ENCODE results near the gene R3HCC1L. TPM values are rescaled to one million over a fixed set of nuclear protein-coding genes. Genes with fewer than 3 reads are reported as not detected.
"Not testable (repeated sequence)": the region's sequence is repeated elsewhere in the genome, so short reads cannot be mapped to it uniquely, and the experiment has no call there.

The R3HCC1L gene
- polyA plus RNA-seq, 1 donor: 12.4 TPM

DNA sequence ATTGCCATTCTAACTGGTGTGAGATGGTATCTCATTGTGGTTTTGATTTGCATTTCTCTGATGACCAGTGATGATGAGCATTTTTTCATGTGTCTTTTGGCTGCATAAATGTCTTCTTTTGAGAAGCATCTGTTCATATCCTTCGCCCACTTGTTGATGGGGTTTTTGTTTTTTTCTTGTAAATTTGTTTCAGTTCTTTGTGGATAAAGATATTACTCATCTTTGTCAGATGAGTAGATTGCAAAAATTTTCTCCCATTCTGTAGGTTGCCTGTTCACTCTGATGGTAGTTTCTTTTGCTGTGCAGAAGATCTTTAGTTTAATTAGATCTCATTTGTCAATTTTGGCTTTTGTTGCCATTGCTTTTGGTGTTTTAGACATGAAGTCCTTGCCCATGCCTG lies 93.8 kb downstream of the R3HCC1L start:
- not testable (repeated sequence) for DNase-seq (ENCODE audit: low read depth)

DNA sequence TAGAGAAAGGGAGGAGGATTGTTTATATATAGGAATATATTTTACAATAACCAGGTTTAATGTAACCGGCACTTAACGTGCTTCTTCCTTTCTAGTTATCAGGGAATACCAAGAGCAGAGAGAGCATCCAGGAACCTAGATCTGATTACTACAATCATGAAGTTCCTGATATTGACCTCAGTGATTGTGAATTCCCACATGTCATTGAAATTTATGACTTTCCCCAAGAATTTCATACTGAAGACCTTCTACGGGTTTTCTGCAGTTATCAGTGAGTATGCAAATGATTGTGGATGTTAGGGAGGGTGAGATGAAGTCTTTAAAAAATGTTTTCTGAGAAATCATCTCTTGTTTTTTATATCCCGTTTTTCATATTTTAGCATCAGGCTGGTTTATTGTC lies 97.0 kb downstream of the R3HCC1L start:
- no peak for DNase-seq (ENCODE audit: low read depth)

DNA sequence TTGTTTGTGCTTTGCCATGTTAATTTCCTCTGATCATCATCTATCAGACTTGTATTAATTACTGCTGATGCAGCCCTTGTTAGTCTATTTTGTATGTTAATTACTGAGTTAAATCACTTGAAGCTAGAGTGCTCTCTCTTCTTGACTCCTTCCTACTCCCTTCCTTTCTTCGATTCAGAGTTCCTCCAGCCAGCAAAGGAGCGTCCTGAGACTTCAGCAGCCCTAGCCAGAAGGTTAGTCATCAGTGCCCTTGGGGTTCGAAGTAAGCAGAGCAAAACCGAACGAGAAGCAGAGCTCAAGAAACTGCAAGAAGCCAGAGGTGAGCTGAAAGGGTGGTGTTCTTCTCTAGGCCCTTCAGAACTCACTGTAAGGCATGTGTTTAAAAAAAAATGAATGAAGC lies 101.4 kb downstream of the R3HCC1L start:
- no peak for DNase-seq (ENCODE audit: low read depth)

DNA sequence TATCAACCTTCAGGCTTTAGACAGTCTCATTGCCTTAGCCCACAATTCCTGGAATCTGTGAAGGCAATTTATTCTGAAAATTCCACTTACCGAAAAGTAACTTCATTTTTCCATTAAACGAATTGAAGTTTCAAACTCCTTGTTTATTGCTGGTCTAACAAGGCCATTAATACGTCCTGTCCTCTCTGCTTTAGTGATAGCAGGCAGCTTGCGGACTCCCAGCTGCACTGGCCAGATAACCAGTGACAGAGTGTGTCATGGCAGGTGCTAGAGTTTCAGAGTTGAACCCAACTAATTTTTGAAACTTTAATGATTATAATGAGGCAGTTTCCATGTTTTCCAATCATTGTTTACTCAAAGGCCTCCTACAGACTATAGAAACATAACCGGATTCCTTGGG lies 102.4 kb downstream of the R3HCC1L start:
- no peak for DNase-seq (ENCODE audit: low read depth)

DNA sequence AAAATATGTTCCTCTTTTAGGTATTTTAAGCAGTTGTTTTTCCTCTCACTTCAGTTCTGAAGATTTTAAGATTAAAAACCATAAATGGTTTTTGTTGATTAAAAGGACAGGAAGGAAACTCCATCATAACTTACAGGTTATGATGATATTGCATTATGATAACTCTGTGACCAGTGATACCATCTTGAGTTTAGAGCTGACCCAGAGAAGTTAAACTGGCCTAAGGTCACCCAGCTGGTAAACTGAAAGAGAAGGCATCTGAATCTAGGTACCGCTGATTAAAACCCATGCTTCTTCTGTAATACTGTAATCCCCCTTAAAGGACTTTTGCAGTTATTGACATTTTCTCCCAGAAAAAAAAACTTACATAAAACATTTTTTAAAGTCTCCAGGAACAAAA lies 103.9 kb downstream of the R3HCC1L start:
- no peak for DNase-seq (ENCODE audit: low read depth)

DNA sequence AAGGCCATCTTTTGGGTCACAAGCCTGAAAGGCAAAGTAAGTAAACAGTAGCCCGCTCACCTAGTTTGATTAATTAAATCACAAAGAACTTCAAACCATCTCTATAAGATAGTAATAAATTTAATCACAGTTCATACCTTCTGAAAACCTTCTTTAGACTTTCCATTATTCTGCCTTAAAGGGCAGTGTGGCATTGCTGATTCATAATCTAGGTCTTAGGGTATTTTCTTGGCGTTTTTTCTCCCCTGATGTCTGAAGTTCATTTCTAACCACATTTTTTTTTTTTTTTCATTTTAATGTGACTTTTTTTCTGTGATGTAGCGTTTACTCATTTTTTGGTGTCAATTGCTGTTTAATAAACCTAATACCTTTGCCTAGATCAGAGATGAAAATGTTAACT lies 106.1 kb downstream of the R3HCC1L start:
- no peak for DNase-seq (ENCODE audit: low read depth)

DNA sequence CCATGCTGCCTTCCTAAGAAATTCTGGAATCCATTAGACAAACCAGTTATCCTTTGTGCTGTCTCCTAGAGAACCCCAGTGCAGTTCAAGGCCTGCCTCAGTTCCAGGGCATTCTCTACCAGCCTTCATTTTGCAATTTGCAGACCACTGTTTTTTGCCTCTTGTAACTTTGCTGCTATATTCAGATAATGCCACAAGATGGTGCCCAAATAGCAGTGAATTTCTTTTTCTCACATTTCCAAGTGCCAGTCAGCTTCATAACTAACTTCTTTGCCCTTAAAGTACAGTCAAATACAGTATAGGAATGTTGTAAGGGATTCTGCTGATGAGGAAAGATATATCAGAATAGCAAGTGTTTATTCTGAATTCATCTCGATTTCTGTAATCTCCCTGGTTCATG lies 108.4 kb downstream of the R3HCC1L start:
- DNase-seq (ENCODE audit: low read depth): no peak

DNA sequence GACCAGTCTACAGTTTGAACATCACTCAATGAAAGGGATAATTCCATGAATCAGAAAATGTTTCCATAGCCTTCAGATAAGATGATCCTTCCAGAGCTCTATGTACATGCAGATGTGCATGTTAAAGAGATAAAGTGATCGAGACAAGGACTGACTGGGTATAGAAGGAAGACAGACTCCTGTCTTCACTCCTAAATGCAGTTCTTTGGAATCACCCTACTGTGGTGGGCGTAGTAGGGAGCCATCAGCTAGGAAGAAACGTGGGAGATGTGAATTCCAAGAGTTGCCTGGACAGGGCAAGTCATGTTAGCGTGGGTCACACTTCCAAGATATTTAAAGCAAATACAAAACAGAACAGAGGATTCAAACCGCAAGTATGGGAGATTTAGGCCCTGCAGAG lies 109.7 kb downstream of the R3HCC1L start:
- DNase-seq (ENCODE audit: low read depth): no peak

DNA sequence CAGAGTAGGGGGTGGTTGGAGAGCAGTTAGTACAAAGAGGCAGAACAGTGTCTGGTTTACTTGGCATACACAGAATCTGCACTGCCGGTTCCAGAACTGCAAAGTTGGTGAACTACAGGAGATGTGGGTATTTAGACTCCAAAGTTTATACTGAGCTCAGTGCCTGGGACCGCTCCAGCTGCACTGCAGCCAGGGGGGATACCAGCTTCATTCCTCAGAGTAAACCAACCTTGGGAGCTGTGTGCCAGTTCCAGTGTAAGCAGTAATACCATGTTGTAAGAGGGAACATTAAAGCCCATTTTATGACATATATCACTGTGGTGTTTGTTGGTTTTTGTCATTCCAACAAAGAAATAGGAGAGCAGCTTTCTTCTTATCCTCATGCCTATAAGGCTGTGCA lies 110.1 kb downstream of the R3HCC1L start:
- no peak for DNase-seq (ENCODE audit: low read depth)

DNA sequence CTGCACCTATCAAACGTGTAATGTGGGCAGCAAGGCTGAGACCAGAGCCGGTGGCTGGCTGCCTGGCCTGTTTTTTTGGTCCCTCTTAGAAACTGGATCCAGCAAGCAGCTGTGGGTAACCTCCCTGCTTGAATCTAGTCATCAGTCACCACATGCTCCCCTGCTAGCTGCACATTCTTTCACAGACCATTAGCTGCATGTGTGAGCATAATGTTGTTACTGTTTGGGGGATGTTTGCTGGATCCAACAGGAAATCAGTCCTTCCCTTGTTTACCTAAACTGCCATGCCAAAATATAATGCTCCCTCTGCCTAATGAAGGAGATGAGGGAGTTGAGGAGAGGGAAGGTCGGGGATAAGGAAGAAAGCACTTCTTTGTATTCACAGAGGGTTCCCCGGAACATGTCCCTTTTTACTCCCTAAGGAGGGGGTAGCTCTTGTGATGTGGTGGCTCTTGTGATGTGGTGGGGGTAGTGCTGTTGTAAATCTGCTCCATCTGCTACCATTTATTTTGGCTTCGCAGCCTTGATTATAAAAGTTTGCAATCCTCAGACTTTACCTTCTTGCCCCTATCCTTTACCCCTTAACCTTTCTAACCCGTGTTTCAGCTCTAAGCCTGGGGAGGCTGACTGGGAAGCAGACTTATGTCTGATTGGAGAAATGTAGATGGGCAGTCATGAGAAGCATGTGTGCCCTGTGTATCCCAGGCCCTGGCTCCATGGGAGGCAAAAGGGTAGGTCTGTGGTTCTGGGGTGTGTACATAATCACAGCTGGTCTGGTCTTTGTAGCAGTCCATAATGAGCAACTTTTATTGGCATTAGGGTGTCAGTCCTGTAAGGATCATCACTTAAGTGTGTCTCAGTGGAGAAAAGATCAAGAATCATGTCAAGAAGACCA lies 112.7 kb downstream of the R3HCC1L start:
- DNase-seq (ENCODE audit: low read depth): no peak

DNA sequence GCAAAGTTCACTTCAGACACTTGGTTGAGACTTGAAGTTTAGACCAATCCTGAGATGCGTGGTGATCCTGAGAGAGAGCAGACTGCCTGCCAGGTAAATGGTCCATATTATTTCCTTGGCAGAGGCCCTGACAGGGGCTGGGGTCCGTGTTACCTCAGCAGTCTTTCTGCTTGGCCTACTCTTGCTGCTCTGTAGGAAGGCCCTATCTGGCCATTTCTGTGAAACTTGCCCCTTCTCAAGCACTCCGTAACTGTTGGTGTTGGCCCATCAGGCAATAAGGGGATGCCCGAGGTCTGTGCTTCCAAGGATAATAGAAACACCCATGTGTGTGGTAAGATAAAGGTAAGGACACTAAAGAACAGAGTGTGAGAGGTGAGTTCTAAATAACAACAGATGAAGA lies 113.6 kb downstream of the R3HCC1L start:
- no peak for DNase-seq (ENCODE audit: low read depth)

DNA sequence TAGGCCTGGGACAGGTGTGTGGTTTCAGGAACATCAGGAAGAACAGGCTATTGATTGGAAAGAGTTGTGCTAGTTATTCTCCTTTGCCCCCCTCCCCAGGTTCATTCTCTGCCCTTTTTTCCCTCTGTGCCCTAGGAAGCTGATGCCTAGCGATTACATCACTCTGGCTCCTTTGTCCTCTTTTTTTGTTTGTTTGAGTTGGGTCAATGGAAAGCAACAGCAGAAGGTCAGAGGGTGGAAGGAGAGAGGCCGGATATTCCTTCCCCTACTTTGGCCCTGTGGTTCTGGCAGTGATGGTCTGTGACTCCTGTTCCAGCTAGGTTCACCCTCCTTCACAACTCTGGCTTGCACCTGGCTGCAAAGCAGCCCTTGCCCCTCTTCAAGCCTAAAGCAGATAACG lies 114.7 kb downstream of the R3HCC1L start:
- no peak for DNase-seq (ENCODE audit: low read depth)

DNA sequence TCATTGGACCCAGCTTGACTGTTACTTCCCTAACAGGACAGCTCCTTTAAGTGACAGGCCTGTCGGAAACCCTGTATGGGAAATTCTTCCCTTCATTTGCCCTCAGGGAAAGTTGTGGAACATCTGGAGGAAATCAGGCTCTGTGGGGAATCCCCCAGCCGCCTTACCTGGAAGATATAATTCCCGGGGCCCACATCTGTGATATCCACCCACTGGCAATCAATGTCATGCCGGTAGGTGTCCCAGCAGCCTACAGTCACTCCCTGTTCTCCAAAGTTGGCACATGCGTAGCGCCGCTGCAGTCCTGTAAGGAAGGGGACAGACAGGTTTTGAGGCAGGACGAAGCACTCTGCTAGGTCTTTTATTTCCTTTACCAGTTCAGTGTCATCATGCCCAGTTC lies 116.9 kb downstream of the R3HCC1L start:
- DNase-seq (ENCODE audit: low read depth): no peak

DNA sequence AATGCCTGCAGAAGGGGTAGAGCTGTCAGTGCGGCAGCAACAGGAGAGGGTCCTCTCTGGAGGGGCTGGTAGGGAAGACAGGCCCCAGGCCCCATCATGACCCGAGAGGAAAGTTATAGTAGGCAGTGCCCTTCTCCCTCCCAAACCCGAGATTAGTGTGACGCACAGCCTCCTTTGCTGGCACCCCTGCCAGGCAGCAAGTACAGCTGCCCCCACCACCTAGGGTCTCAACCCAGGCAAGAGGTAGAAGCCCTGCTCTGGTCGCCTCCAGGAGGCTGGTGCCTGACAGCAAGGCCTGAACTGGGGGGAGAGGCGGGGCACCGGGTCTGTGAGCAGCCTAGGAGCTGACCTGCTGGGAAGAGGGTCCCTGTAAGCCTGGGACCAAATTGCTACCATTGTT lies 118.0 kb downstream of the R3HCC1L start:
- DNase-seq (ENCODE audit: low read depth): no peak

DNA sequence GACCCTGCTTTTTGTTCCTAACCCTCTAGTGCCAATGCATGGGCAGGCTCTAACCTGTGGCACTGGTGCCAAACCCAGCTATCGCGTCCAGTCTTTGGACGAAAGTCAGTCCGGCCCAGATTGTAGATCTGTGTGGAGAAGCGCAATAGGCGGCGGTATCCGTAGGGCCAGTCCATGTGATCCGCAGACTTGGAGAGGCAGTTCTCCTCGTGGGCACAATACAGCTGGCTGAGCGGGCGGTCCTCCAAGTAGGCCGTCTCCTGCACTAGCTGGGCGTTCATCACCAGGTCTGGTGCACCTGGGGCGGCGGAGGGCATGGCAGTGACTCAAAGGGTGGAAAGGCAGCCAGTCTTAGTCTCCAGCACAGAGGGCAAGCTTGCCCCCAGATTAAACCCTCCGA lies 119.0 kb downstream of the R3HCC1L start:
- no peak for DNase-seq (ENCODE audit: low read depth)

DNA sequence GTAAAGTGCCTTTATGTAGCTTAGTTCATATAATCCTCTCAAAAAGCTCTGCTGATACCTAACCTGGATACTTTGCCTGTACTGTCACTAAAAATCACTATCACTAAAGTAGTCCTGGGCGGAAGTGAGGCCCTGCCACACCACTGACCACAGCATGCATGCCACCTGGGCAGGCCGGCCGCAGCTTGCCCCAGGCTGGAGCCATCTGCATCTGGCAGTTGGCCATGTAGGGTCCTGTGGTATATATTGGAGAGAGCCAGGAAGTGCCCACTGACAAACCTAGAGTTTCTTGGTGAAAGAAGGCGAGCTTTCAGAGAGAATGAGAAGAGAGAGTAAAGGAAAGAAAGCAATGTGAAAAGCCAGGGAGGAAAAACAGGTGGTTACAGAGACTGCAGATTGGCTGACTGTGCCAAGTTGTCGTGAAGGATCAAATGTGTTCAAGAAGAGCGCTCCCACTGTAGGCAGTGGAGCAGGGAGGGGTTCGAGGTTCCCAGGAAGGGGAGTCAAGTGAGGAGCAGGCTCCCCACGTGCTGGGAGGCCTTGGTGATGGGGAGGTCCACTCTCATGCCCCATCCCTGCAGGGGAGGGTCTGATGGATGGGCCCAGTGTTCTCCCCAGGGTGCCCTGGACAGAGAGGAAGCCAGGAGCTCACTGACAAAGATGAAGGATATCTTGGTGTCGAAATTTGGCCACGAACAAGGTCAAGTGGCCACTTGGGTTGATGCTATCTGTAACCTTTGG lies 119.9 kb downstream of the R3HCC1L start:
- no peak for DNase-seq (ENCODE audit: low read depth)

DNA sequence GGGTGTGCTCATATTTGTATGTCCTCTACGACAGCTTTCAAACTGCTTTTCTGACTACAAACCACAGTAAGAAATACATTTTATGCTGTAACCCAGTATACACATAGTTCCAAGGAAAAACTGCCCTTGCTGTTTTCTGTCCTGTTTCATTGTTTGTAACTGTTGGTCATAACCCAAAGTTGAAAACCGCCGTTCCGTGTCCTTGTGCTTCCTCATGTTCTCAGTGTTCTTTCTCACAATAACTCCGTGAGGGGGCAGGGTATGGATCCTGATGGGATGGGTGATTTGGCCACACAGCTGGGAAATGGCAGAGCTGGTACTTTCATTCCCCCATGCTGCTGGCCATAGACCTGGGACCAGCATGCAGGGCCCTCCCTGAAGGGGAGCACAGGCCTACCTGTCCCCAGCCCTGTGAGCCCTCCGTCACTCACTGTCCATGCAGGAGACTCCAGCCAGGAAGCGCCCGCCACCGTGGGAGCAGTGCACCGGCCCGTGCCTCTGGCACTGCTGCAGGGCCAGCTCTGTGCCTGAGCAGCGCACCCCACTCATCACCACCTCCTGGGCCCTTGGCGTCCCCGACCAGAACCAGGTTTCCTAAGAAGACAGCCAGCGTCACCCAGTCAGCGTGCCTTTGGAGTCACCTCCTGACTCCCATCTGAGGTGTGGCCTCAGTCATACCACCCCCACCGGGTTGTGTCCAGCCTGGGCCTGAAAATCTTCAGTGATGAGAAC lies 120.9 kb downstream of the R3HCC1L start:
- no peak for DNase-seq (ENCODE audit: low read depth)

DNA sequence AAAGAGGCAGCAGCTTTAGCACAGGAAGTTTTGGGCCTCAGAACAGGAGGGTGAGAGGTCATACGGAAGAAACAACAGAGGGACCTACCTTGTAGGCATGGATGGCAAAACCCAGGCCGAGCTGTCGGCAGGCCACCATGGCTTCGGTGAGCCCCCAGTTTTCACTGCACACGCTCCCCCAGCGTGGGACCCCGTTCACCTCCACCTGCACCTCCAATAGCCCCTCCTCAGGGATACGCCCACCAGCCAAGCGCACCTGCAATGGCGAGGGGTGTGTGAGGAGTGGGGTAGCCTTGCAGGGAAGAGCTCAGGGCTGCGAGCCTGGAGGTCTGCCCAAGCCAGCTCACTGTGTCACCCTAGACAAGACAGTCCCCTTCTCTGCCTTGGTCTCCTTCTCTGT lies 122.2 kb downstream of the R3HCC1L start:
- DNase-seq (ENCODE audit: low read depth): no peak

DNA sequence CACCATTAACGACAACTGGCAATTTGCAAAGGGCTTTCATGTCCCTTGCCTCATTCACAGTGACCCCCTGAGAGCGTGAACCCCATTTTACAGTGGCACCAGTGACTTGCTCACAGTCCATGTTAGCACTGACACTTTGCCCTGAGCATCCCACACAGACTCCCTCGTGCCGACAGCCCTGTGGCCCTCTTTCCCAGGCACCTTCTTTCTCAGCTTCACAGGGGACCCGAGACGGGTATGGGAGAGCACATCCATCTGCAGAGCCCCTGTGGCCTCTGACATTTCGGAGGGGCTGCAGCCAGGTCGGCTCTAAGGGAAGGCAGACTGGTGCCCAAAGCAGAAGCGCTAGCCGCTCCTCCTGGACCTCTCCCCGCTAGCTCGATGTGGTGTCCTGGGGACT lies 122.7 kb downstream of the R3HCC1L start:
- no peak for DNase-seq (ENCODE audit: low read depth)

DNA sequence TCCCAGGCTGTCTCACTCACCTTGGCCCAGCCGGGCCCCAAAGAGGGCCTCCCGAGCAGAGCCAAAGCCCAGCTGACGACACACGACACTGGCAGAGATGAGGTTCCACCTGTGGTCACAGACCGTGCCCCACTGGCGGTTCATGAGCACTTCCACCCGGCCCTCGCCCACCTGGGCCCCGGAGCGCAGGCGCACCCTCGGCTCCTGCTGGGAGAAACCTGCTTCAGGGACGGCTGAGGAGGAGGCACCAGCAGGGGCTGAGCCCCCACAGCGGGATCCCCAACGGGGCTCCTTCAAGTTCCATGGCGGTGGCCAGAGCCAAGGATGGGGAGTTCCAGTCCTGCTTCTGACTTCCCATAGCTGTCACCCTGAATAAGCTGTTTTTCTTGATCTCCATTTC lies 123.5 kb downstream of the R3HCC1L start:
- no peak for DNase-seq (ENCODE audit: low read depth)

DNA sequence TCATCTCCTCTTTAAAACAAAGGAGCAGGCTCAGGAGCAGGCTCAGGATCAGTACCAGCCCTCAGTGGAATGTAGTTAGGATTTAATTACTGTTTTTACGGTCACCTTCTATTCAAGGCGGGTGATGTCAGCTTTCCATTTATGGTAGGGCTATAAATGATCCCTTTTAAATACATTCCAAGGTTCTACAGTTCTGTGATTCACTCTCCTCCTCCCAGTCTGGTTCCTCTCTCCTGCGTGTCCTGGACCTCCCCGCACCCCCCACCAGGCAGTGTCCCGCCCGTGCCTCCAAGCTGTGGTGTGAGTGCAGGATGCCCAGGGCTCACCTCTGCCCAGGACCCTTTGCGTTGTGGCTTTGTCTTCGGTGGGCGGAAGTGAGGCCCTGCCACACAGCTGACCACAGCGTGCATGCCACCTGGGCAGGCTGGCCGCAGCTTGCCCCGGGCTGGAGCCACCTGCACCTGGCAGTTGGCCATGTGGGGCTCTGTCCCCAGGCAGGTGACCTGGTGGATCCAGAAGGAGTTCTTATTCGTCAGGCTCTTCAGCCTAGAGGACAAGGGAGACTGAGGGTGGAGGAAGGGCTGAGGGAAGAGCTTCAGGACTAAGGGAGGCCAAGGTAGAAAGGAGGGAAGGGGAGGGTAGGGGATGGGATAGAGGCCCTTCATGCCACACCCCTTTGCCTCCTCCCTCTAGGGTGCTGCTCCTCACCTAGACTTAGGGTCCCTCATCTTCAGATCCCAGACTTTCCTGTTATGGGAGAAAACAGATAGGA lies 124.4 kb downstream of the R3HCC1L start:
- no peak for DNase-seq (ENCODE audit: low read depth)
